Measurements from ENCODE around the gene LZTS3.

DNA sequence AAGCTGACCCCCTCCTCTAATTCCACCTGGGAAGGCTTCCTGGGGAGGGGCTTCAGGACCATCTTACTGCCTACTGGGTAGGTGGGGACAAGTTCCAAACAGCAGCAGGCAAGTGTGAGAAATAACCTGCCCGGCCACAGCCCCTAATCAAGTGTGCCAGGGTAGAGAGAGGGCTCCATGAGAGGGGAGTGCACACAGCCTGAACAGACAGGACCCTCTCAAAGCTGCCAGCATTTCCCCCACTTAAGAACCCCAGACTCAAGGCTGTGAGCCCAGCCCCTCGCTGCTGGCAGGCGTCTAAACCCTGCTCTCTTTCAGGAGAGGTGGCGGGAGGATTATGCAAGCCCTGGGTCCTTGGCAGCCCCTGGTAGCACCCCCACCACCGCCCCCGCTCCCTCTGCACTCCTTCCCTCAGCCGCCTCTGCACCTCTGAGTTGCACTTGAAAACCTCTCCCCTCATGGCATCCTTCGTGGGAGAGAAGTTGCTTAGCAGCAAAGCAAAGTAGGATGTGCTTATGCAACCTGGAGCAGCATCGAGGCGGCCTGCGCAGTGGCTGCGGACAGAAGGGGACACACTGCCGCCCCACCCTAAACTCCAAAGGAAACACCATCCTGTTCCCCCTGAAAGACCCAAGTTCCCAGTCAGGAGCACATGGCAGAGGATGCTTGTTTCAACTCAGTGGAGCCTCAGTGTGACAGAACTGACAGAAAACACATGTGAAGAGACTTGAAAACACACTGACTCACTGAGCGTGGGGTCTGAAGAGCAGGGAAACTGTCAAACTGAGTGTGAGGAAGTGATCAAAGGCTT, 20.7 kb upstream of the LZTS3 start:
- TF ChIP-seq POLR2A (IDR thresholded peaks at IDR 0.05) (no peak), CTCF (IDR thresholded peaks at IDR 0.05 in 8 of 11, conservative IDR thresholded peaks at IDR 0.05 in 3 of 11) (no peak)

Measured in spleen (tissue), 7 donors.